Measurements from ENCODE around the gene LCN9. TPM values are rescaled to one million over a fixed set of nuclear protein-coding genes. Genes with fewer than 3 reads are reported as not detected.

The LCN9 gene
- total and polyA plus RNA-seq, 9 of the 15 experiments (the other 6 are each of a cell fraction or from before 2014, with no cell fraction given) = not detected

DNA sequence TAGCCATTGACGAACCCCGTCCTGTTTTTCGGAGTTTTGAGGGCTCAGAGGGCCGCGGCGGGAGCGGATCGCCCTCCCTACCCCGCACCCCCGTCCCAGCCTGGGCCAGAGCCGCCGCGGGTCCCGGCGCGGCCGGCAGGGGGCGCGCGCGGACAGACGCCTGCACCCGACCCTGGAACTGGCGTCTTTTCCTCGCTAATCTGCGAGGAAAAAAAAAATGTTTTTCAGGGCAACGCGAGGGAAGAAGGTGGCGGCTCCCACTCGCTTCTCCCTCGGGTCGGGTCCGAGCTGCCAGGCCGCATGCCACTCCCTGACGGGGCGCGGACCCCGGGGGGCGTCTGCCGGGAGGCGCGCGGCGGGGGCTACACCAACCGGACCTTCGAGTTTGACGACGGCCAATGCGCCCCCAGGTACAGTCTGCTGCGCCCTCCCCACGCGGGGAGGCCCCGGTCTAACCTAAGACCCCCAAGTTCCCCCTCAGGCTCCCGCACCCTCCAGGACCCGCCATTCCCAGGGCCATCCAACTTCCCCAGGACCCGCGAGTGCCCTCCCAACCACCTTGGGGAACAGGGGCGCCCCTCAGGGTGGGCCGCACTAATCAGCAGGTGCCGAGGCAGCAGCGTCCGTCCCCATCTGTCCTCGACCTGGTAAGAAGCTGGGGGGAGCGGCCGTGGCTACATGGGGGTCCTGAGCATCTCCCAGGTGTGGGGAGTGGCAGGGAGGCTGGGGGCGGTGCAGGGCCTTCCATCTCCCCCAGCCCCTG lies 39.0 kb downstream of the LCN9 start, which contains the start of gene KCNT1 (continued):
- TF ChIP-seq ESRRA (IDR thresholded peaks at IDR 0.05; ENCODE audit: borderline replicate concordance, low read depth) (0 out of 2 replicates have a peak, but pooled peaks have one; percentile 39), PHTF2 (CRISPR knock-in tag; IDR thresholded peaks at IDR 0.05) (no peak), ZNF174 (CRISPR knock-in tag; IDR thresholded peaks at IDR 0.05) (no peak), ZNF239 (CRISPR knock-in tag; IDR thresholded peaks at IDR 0.05) (no peak), RAD21 (CRISPR knock-in tag; conservative IDR thresholded peaks at IDR 0.05 in 1 of 2, IDR thresholded peaks at IDR 0.05 in 1 of 2) (peak; percentile 46 to 76), JUN (IDR thresholded peaks at IDR 0.05; ENCODE audit: borderline replicate concordance, low read depth, low read length) (no peak), JUN (CRISPR knock-in tag; IDR thresholded peaks at IDR 0.05; ENCODE audit: borderline replicate concordance) (no peak), CREM (IDR thresholded peaks at IDR 0.05; ENCODE audit: low read depth) (no peak), NRF1 (conservative IDR thresholded peaks at IDR 0.05 in 1 of 2, IDR thresholded peaks at IDR 0.05 in 1 of 2) (peak in 1 of 2 experiments; percentile 2; a peak in 1 of 4 replicates), DPF2 (IDR thresholded peaks at IDR 0.05) (no peak), MTA2 (IDR thresholded peaks at IDR 0.05; ENCODE audit: low read depth) (no peak), NCOA1 (IDR thresholded peaks at IDR 0.05; ENCODE audit: low read depth) (no peak), ZNF717 (CRISPR knock-in tag; IDR thresholded peaks at IDR 0.05) (no peak), MYC (IDR thresholded peaks at IDR 0.05; ENCODE audit: low read depth, low read length) (no peak), MYC (CRISPR knock-in tag; IDR thresholded peaks at IDR 0.05; ENCODE audit: borderline replicate concordance, low read depth) (no peak), RB1 (IDR thresholded peaks at IDR 0.05; ENCODE audit: low read depth) (peak; percentile 78), TCF7L2 (IDR thresholded peaks at IDR 0.05; ENCODE audit: low read depth, low read length) (no peak), PCBP1 (IDR thresholded peaks at IDR 0.05; ENCODE audit: low read depth, low read length, poor library complexity, severe bottlenecking) (peak; percentile 34), KAT2B (IDR thresholded peaks at IDR 0.05; ENCODE audit: low read depth, low read length) (no peak), THRAP3 (IDR thresholded peaks at IDR 0.05; ENCODE audit: borderline replicate concordance) (no peak), SMARCA5 (IDR thresholded peaks at IDR 0.05) (no peak), TSC22D4 (tag; IDR thresholded peaks at IDR 0.05) (no peak), ZNF431 (CRISPR knock-in tag; IDR thresholded peaks at IDR 0.05) (no peak), GABPB2 (CRISPR knock-in tag; conservative IDR thresholded peaks at IDR 0.05) (no peak), ELF1 (tag; IDR thresholded peaks at IDR 0.05) (no peak)
- TF ChIP-seq, protein P1, sequence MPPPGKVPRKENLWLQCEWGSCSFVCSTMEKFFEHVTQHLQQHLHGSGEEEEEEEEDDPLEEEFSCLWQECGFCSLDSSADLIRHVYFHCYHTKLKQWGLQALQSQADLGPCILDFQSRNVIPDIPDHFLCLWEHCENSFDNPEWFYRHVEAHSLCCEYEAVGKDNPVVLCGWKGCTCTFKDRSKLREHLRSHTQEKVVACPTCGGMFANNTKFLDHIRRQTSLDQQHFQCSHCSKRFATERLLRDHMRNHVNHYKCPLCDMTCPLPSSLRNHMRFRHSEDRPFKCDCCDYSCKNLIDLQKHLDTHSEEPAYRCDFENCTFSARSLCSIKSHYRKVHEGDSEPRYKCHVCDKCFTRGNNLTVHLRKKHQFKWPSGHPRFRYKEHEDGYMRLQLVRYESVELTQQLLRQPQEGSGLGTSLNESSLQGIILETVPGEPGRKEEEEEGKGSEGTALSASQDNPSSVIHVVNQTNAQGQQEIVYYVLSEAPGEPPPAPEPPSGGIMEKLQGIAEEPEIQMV (tag; conservative IDR thresholded peaks at IDR 0.05; ENCODE audit: low read depth) = no peak
- TF ChIP-seq, protein P2, sequence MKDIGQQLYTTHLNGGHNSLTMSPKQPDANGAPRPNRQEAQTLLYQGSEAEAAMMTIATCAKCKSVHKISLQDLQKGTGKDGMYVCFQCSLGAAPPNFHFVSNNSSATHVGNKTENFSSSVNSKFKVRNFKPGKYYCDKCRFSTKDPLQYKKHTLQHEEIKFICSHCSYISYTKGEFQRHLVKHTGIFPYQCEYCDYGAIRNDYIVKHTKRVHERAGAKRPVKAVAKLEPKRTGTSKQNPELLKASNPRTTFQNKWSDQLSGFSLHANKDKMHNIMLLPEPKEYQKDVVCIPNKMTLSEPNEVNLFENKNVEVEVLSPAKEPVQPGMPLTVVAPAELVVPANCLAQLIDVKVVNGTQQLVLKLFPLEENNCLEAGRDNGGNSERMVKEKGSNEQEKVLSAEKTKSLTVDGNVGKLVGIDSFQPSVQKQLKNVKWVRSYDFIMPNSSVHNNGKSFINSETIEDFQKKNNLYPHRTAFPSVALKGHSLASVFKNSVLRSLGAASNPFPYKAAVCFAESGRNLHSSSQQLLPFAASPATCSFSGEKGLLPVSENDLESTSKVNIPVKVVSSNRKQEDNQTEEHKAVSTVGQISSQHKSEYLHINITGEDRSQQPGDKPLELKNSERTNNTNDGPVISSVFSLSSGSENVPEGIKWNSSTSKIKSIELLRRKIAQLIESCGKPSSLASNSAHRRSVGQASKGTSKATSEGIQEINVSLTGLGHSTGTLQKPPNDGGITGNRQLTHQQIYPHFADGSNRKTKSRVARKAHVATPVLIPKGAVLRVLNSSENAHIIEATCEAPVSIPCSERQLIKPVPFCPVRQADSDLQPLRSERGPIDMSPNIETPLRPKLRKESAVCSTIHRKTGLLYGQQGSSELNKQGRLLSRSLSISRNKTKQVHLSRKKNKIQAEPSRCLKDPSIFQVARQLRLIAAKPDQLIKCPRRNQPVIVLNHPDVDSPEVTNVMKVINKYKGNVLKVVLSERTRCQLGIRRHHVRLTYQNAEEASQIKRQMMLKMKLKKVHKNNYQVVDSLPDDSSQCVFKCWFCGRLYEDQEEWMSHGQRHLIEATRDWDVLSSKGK (CRISPR knock-in tag; IDR thresholded peaks at IDR 0.05) = no peak

All from K562 (cell line).